Thymus (tissue), 11 donors: ENCODE measurements around the gene MAPRE3. TPM values are rescaled to one million over a fixed set of nuclear protein-coding genes. Genes with fewer than 3 reads are reported as not detected.
A peak's percentile ranks its signal among the peaks of the same experiment; 100 is the strongest.

ENCODE experiments used
- DNase-seq, 9 donors: peaks; one replicate each; pipeline ENCODE4 v3.0.0-alpha.2; 2013; ENCODE audit warnings: low spot score in 9 of 9, low read depth in 6 of 9, missing footprints in 1 of 9
- H3K27ac ChIP-seq, 2 donors: one replicate each; pipeline ENCODE4 v1.5.1; 2013; ENCODE audit warnings: control low read depth in 1 of 2, low read depth in 1 of 2, low read length in 1 of 2, mild to moderate bottlenecking in 1 of 2, moderate library complexity in 1 of 2
- H3K27me3 ChIP-seq, 2 donors: one replicate each; pipeline ENCODE4 v1.5.1; 2013; ENCODE audit warnings: low read length in 1 of 2; ENCODE audit not compliant: control insufficient read depth in 2 of 2, insufficient read depth in 1 of 2
- H3K36me3 ChIP-seq, 2 donors: one replicate each; pipeline ENCODE4 v1.5.1; 2013; ENCODE audit warnings: low read length in 1 of 2, mild to moderate bottlenecking in 1 of 2, moderate library complexity in 1 of 2; ENCODE audit not compliant: control insufficient read depth in 2 of 2, insufficient read depth in 2 of 2
- H3K4me1 ChIP-seq, 2 donors: one replicate each; pipeline ENCODE4 v1.5.1; 2013; ENCODE audit warnings: low read length in 2 of 2; ENCODE audit not compliant: control insufficient read depth in 2 of 2, insufficient read depth in 2 of 2
- H3K4me3 ChIP-seq, 2 donors: one replicate each; pipeline ENCODE4 v1.5.1; 2013; ENCODE audit warnings: low read length in 2 of 2, control low read depth in 1 of 2, mild to moderate bottlenecking in 1 of 2
- H3K9me3 ChIP-seq, 2 donors: one replicate each; pipeline ENCODE4 v1.5.1; 2013; ENCODE audit warnings: low read length in 1 of 2, mild to moderate bottlenecking in 1 of 2; ENCODE audit not compliant: control insufficient read depth in 2 of 2, insufficient read depth in 1 of 2
- WGBS: extraction: QIAGEN DNeasy Blood & Tissue Kit; methylation state at CpG from one replicate; pipeline ENCODE4 v1.1.7; 2013; 5-methylcytosine and 5-hydroxymethylcytosine counted together
- polyA plus RNA-seq: library from polyadenylated mRNA; stranded (reverse); fragments of 200-250 nt; gene quantifications from one replicate; pipeline ENCODE4 v1.2.3, GENCODE V29; 2013
- total RNA-seq: library from RNA; stranded (reverse); fragments of 120-200 nt; gene quantifications from one replicate; pipeline ENCODE4 v1.2.4, GENCODE V29; 2013
- donor health status: healthy.

MAPRE3 gene
- total and polyA plus RNA-seq, 2 donors: 0.99 to 17.0 TPM

- Histone ChIP-seq H3K4me3 (peak overlapping the region; percentile 81 to 83), H3K27me3 (peaks cover 0 to 13% of the 10 kb centered on the region in 2 donors), H3K27ac (peak overlapping the region in 1 of 2 donors; percentile 90), H3K36me3 (peaks cover 11 to 14% of the 10 kb centered on the region in 2 donors), H3K4me1 (peaks cover 4 to 21% of the 10 kb centered on the region in 2 donors), H3K9me3 (no peaks in the 10 kb centered on the region)
- peak in 3 of 9 donors; percentile 17 to 40 (median 30) for DNase-seq
- WGBS: 11% methylated on average over 52 of the region's 52 CpGs
These were observed 79.2 kb downstream of the MAPRE3 start for GRCh38 chr2:27049422-27050280.

GRCh38 chr2:27050281-27050995 is 80.0 kb downstream of the MAPRE3 start:
- no peaks in the 10 kb centered on the region for H3K9me3 ChIP-seq
- DNase-seq: peak in 8 of 9 donors; percentile 77 to 96 (median 86)
- H3K4me1 ChIP-seq: peaks cover 4 to 21% of the 10 kb centered on the region in 2 donors
- whole genome bisulfite sequencing: under 1% methylated on average over 48 of the region's 48 CpGs
- peaks cover 0 to 13% of the 10 kb centered on the region in 2 donors for H3K27me3 ChIP-seq
- peak overlapping the region; percentile 81 to 83 for H3K4me3 ChIP-seq
- H3K36me3 ChIP-seq: peaks cover 19 to 22% of the 10 kb centered on the region in 2 donors
- peak overlapping the region; percentile 57 to 90 for H3K27ac ChIP-seq

GRCh38 chr2:27050996-27051901 is 80.8 kb downstream of the MAPRE3 start, which contains the start of gene AGBL5:
Gene AGBL5 (plus strand): TSS chr2:27051668. CDS start chr2:27052959, 1,291 bp downstream.
- under 1% methylated on average over 67 of the region's 67 CpGs for WGBS
- H3K36me3 ChIP-seq: peaks cover 26 to 30% of the 10 kb centered on the region in 2 donors
- DNase-seq: peak; percentile 86 to 98 (median 93)
- H3K4me1 ChIP-seq: peaks cover 4 to 21% of the 10 kb centered on the region in 2 donors
- no peaks in the 10 kb centered on the region for H3K9me3 ChIP-seq
- peaks cover 0 to 13% of the 10 kb centered on the region in 2 donors for H3K27me3 ChIP-seq
- H3K4me3 ChIP-seq: peak within 1 kb of the TSS; percentile 81 to 83
- H3K27ac ChIP-seq: peak within 1 kb of the TSS; percentile 90 to 91

- peaks cover 0 to 13% of the 10 kb centered on the region in 2 donors for H3K27me3 ChIP-seq
- WGBS: 10% methylated on average over 24 of the region's 24 CpGs
- peak in 1 of 9 donors; percentile 26 for DNase-seq
- H3K9me3 ChIP-seq: no peaks in the 10 kb centered on the region
- H3K27ac ChIP-seq: peak overlapping the region in 1 of 2 donors; percentile 91
- H3K4me3 ChIP-seq: peak overlapping the region; percentile 81 to 83
- peaks cover 32 to 38% of the 10 kb centered on the region in 2 donors for H3K36me3 ChIP-seq
- H3K4me1 ChIP-seq: peaks cover 4 to 21% of the 10 kb centered on the region in 2 donors
These were observed 81.6 kb downstream of the MAPRE3 start for GRCh38 chr2:27051902-27052645.

- H3K4me3 ChIP-seq: no peak overlapping the region
- WGBS: 96% methylated on average over 11 of the region's 11 CpGs
- H3K36me3 ChIP-seq: peaks cover 42 to 44% of the 10 kb centered on the region in 2 donors
- no peak overlapping the region for H3K27ac ChIP-seq
- DNase-seq: no peak
- no peaks in the 10 kb centered on the region for H3K9me3 ChIP-seq
- peaks cover 0 to 13% of the 10 kb centered on the region in 2 donors for H3K27me3 ChIP-seq
- H3K4me1 ChIP-seq: peaks cover 4 to 21% of the 10 kb centered on the region in 2 donors
These were observed 82.9 kb downstream of the MAPRE3 start for GRCh38 chr2:27053321-27053720.

GRCh38 chr2:27053776-27054175 is 83.3 kb downstream of the MAPRE3 start:
- H3K27ac ChIP-seq: no peak overlapping the region
- H3K27me3 ChIP-seq: peaks cover 0 to 13% of the 10 kb centered on the region in 2 donors
- peaks cover 44 to 48% of the 10 kb centered on the region in 2 donors for H3K36me3 ChIP-seq
- H3K9me3 ChIP-seq: no peaks in the 10 kb centered on the region
- peaks cover 4 to 21% of the 10 kb centered on the region in 2 donors for H3K4me1 ChIP-seq
- no peak overlapping the region for H3K4me3 ChIP-seq
- no peak for DNase-seq
- 97% methylated on average over 8 of the region's 8 CpGs for WGBS

- Histone ChIP-seq H3K27me3 (peaks cover 0 to 9% of the 10 kb centered on the region in 2 donors), H3K4me3 (no peak overlapping the region), H3K36me3 (peaks cover 48 to 56% of the 10 kb centered on the region in 2 donors), H3K4me1 (peaks cover 4 to 17% of the 10 kb centered on the region in 2 donors), H3K9me3 (no peaks in the 10 kb centered on the region), H3K27ac (no peak overlapping the region)
- WGBS: 98% methylated on average over 11 of the region's 11 CpGs
- no peak for DNase-seq
These were observed 84.3 kb downstream of the MAPRE3 start for GRCh38 chr2:27054721-27055120.

GRCh38 chr2:27057184-27057583 is 86.7 kb downstream of the MAPRE3 start:
- Histone ChIP-seq H3K4me3 (no peak overlapping the region), H3K9me3 (no peaks in the 10 kb centered on the region), H3K36me3 (peaks cover 54 to 56% of the 10 kb centered on the region in 2 donors), H3K27me3 (no peaks in the 10 kb centered on the region), H3K4me1 (peaks cover 0 to 2% of the 10 kb centered on the region in 2 donors), H3K27ac (no peak overlapping the region)
- WGBS: 97% methylated on average over 6 of the region's 6 CpGs
- DNase-seq: no peak
